Measurements from ENCODE around the gene TMEM145.

The TMEM145 gene

GRCh38 chr19:42290523-42291434 lies 22.3 kb upstream of the TMEM145 start:
- H3K36me3 ChIP-seq (ENCODE audit: insufficient read depth, low read length): peaks cover 81% of the 10 kb centered on the region

GRCh38 chr19:42291435-42291810 lies 21.7 kb upstream of the TMEM145 start:
- Histone ChIP-seq H3K27me3 (ENCODE audit: insufficient read depth, low read length) (no peaks in the 10 kb centered on the region), H3K4me3 (ENCODE audit: low read length) (no peak overlapping the region), H3K9me3 (ENCODE audit: insufficient read depth, low read depth, low read length) (no peaks in the 10 kb centered on the region), H3K4me1 (ENCODE audit: insufficient read depth, low read length) (no peaks in the 10 kb centered on the region), H3K9ac (ENCODE audit: low read depth, low read length) (no peak overlapping the region), H3K36me3 (ENCODE audit: insufficient read depth, low read length) (peaks cover 81% of the 10 kb centered on the region), H3K27ac (ENCODE audit: low read depth, low read length) (no peak overlapping the region)
- WGBS: 75% methylated on average over 9 of the region's 9 CpGs

More at GRCh38 chr19:42290523-42291434, 22.3 kb upstream of the TMEM145 start:
- WGBS: 89% methylated on average over 31 of the region's 31 CpGs
- no peaks in the 10 kb centered on the region; the same call in 1 of the 2 replicates for H3K4me1 ChIP-seq (ENCODE audit: insufficient read depth, low read length)
- H3K4me3 ChIP-seq (ENCODE audit: low read length): no peak overlapping the region
- no peak overlapping the region for H3K27ac ChIP-seq (ENCODE audit: low read depth, low read length)
- no peaks in the 10 kb centered on the region for H3K27me3 ChIP-seq (ENCODE audit: insufficient read depth, low read length)
- no peaks in the 10 kb centered on the region for H3K9me3 ChIP-seq (ENCODE audit: insufficient read depth, low read depth, low read length)
- H3K9ac ChIP-seq (ENCODE audit: low read depth, low read length): no peak overlapping the region

- H3K36me3 ChIP-seq (ENCODE audit: insufficient read depth, low read length): peaks cover 80% of the 10 kb centered on the region
- 94% methylated on average over 27 of the region's 27 CpGs for WGBS
Observed at GRCh38 chr19:42292042-42292960, 20.8 kb upstream of the TMEM145 start.

GRCh38 chr19:42292963-42293362 lies 20.1 kb upstream of the TMEM145 start:
- Histone ChIP-seq H3K4me3 (ENCODE audit: low read length) (no peak overlapping the region), H3K27me3 (ENCODE audit: insufficient read depth, low read length) (no peaks in the 10 kb centered on the region), H3K36me3 (ENCODE audit: insufficient read depth, low read length) (peaks cover 74% of the 10 kb centered on the region), H3K27ac (ENCODE audit: low read depth, low read length) (no peak overlapping the region), H3K9ac (ENCODE audit: low read depth, low read length) (no peak overlapping the region), H3K9me3 (ENCODE audit: insufficient read depth, low read depth, low read length) (no peaks in the 10 kb centered on the region), H3K4me1 (ENCODE audit: insufficient read depth, low read length) (no peaks in the 10 kb centered on the region)
- WGBS: 92% methylated on average over 14 of the region's 14 CpGs

More at GRCh38 chr19:42292042-42292960, 20.8 kb upstream of the TMEM145 start:
- Histone ChIP-seq H3K9ac (ENCODE audit: low read depth, low read length) (no peak overlapping the region), H3K27ac (ENCODE audit: low read depth, low read length) (no peak overlapping the region), H3K4me1 (ENCODE audit: insufficient read depth, low read length) (no peaks in the 10 kb centered on the region), H3K9me3 (ENCODE audit: insufficient read depth, low read depth, low read length) (no peaks in the 10 kb centered on the region), H3K4me3 (ENCODE audit: low read length) (no peak overlapping the region), H3K27me3 (ENCODE audit: insufficient read depth, low read length) (no peaks in the 10 kb centered on the region)

GRCh38 chr19:42293540-42293939 lies 19.6 kb upstream of the TMEM145 start:
- Histone ChIP-seq H3K4me3 (ENCODE audit: low read length) (no peak overlapping the region), H3K27me3 (ENCODE audit: insufficient read depth, low read length) (no peaks in the 10 kb centered on the region), H3K4me1 (ENCODE audit: insufficient read depth, low read length) (no peaks in the 10 kb centered on the region), H3K9ac (ENCODE audit: low read depth, low read length) (no peak overlapping the region), H3K9me3 (ENCODE audit: insufficient read depth, low read depth, low read length) (no peaks in the 10 kb centered on the region), H3K27ac (ENCODE audit: low read depth, low read length) (no peak overlapping the region), H3K36me3 (ENCODE audit: insufficient read depth, low read length) (peaks cover 70% of the 10 kb centered on the region)
- WGBS: 89% methylated on average over 17 of the region's 17 CpGs

GRCh38 chr19:42293948-42294347 lies 19.2 kb upstream of the TMEM145 start:
- 94% methylated on average over 15 of the region's 15 CpGs for WGBS
- Histone ChIP-seq H3K36me3 (ENCODE audit: insufficient read depth, low read length) (peaks cover 67% of the 10 kb centered on the region), H3K4me1 (ENCODE audit: insufficient read depth, low read length) (no peaks in the 10 kb centered on the region), H3K27ac (ENCODE audit: low read depth, low read length) (no peak overlapping the region), H3K27me3 (ENCODE audit: insufficient read depth, low read length) (no peaks in the 10 kb centered on the region), H3K9ac (ENCODE audit: low read depth, low read length) (no peak overlapping the region), H3K4me3 (ENCODE audit: low read length) (no peak overlapping the region), H3K9me3 (ENCODE audit: insufficient read depth, low read depth, low read length) (no peaks in the 10 kb centered on the region)

- Histone ChIP-seq H3K27ac (ENCODE audit: low read depth, low read length) (no peak overlapping the region), H3K9ac (ENCODE audit: low read depth, low read length) (no peak overlapping the region), H3K9me3 (ENCODE audit: insufficient read depth, low read depth, low read length) (no peaks in the 10 kb centered on the region), H3K36me3 (ENCODE audit: insufficient read depth, low read length) (peaks cover 61% of the 10 kb centered on the region), H3K27me3 (ENCODE audit: insufficient read depth, low read length) (no peaks in the 10 kb centered on the region), H3K4me3 (ENCODE audit: low read length) (no peak overlapping the region), H3K4me1 (ENCODE audit: insufficient read depth, low read length) (no peaks in the 10 kb centered on the region)
- WGBS: 90% methylated on average over 24 of the region's 24 CpGs
Observed at GRCh38 chr19:42294471-42295137, 18.5 kb upstream of the TMEM145 start.

- Histone ChIP-seq H3K4me1 (ENCODE audit: insufficient read depth, low read length) (no peaks in the 10 kb centered on the region), H3K36me3 (ENCODE audit: insufficient read depth, low read length) (peaks cover 60% of the 10 kb centered on the region), H3K27me3 (ENCODE audit: insufficient read depth, low read length) (no peaks in the 10 kb centered on the region), H3K9me3 (ENCODE audit: insufficient read depth, low read depth, low read length) (no peaks in the 10 kb centered on the region), H3K9ac (ENCODE audit: low read depth, low read length) (no peak overlapping the region), H3K4me3 (ENCODE audit: low read length) (no peak overlapping the region), H3K27ac (ENCODE audit: low read depth, low read length) (peak overlapping the region; percentile 5; the same call in 1 of the 2 replicates)
- WGBS: 87% methylated on average over 5 of the region's 5 CpGs
Observed at GRCh38 chr19:42295342-42295741, 17.8 kb upstream of the TMEM145 start.

GRCh38 chr19:42295831-42296525 lies 17.1 kb upstream of the TMEM145 start:
- Histone ChIP-seq H3K4me1 (ENCODE audit: insufficient read depth, low read length) (no peaks in the 10 kb centered on the region), H3K27ac (ENCODE audit: low read depth, low read length) (peak overlapping the region; percentile 5; the same call in 1 of the 2 replicates), H3K27me3 (ENCODE audit: insufficient read depth, low read length) (no peaks in the 10 kb centered on the region), H3K9me3 (ENCODE audit: insufficient read depth, low read depth, low read length) (no peaks in the 10 kb centered on the region), H3K36me3 (ENCODE audit: insufficient read depth, low read length) (peaks cover 54% of the 10 kb centered on the region), H3K9ac (ENCODE audit: low read depth, low read length) (no peak overlapping the region), H3K4me3 (ENCODE audit: low read length) (no peak overlapping the region)
- 80% methylated on average over 6 of the region's 6 CpGs for WGBS

- Histone ChIP-seq H3K27ac (ENCODE audit: low read depth, low read length) (no peak overlapping the region), H3K4me3 (ENCODE audit: low read length) (no peak overlapping the region), H3K9me3 (ENCODE audit: insufficient read depth, low read depth, low read length) (no peaks in the 10 kb centered on the region), H3K9ac (ENCODE audit: low read depth, low read length) (no peak overlapping the region), H3K27me3 (ENCODE audit: insufficient read depth, low read length) (no peaks in the 10 kb centered on the region), H3K4me1 (ENCODE audit: insufficient read depth, low read length) (0 out of 2 replicates have a peak, but pooled peaks cover 4% of the 10 kb centered on the region), H3K36me3 (ENCODE audit: insufficient read depth, low read length) (peaks cover 43% of the 10 kb centered on the region)
- WGBS: 94% methylated on average over 15 of the region's 15 CpGs
Observed at GRCh38 chr19:42297039-42297438, 16.1 kb upstream of the TMEM145 start.

Measured in HUES64 (cell line).